ENCODE results near the gene GLIS1. TPM values are rescaled to one million over a fixed set of nuclear protein-coding genes. Genes with fewer than 3 reads are reported as not detected.

Gene GLIS1
- total RNA-seq, 1 donor from 2014 or later: not detected

DNA sequence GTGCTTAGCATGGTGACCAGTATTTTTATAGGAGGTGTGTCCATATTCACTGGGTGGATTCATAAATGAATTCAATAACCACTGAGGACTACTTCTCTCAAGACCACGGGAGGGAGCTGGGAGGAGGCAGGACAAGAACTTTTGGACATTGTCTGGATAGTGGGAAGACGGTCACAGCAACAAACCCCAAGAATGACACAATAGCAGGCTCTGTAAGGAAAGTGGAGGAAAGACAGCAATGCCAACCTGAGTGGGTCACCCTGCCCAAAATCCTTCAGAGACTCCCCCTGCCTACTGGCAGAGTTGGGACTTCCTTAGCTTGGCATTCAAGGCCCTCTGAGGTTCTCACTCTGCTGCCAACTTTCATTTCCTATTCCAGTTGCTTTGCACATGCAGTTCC, 42.0 kb downstream of the GLIS1 start:
- Mint-ChIP-seq H3K9me3 (ENCODE audit: unreplicated experiment) (no peaks in the 10 kb centered on the region), H3K36me3 (ENCODE audit: low read depth, unreplicated experiment) (no peaks in the 10 kb centered on the region), H3K4me3 (ENCODE audit: unreplicated experiment) (no peak overlapping the region), H3K4me1 (ENCODE audit: unreplicated experiment) (peaks cover 8% of the 10 kb centered on the region), H3K27me3 (ENCODE audit: unreplicated experiment) (peaks cover 7% of the 10 kb centered on the region), H3K27ac (ENCODE audit: unreplicated experiment) (peak overlapping the region; percentile 37)
- DNase-seq (ENCODE audit: low spot score): no peak
- TF ChIP-seq, protein P1, sequence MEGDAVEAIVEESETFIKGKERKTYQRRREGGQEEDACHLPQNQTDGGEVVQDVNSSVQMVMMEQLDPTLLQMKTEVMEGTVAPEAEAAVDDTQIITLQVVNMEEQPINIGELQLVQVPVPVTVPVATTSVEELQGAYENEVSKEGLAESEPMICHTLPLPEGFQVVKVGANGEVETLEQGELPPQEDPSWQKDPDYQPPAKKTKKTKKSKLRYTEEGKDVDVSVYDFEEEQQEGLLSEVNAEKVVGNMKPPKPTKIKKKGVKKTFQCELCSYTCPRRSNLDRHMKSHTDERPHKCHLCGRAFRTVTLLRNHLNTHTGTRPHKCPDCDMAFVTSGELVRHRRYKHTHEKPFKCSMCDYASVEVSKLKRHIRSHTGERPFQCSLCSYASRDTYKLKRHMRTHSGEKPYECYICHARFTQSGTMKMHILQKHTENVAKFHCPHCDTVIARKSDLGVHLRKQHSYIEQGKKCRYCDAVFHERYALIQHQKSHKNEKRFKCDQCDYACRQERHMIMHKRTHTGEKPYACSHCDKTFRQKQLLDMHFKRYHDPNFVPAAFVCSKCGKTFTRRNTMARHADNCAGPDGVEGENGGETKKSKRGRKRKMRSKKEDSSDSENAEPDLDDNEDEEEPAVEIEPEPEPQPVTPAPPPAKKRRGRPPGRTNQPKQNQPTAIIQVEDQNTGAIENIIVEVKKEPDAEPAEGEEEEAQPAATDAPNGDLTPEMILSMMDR (IDR thresholded peaks at IDR 0.05; ENCODE audit: unreplicated experiment): no peak

DNA sequence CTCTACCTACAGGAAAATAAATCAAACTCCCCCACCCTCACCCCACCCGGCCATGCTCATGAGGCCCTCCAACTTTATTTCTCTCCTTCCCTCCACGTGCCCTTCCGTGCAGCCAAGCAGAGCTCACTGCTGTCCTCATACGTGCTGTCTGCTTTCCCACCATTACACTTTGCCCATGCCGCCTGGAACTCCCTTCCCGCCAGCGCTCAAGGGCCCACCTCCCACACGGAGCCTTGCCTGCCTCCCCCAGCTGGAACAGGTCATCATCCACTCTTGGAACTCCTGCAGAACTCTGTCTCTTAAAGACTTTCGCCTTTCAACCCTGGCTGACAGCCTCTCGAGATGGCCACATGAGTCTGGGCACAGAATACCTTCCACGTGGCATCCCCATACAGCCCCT, 42.4 kb downstream of the GLIS1 start:
- TF ChIP-seq, protein P1 (IDR thresholded peaks at IDR 0.05; ENCODE audit: unreplicated experiment): no peak
- peaks cover 8% of the 10 kb centered on the region for H3K27me3 Mint-ChIP-seq (ENCODE audit: unreplicated experiment)
- H3K27ac Mint-ChIP-seq (ENCODE audit: unreplicated experiment): peak overlapping the region; percentile 37
- peaks cover 8% of the 10 kb centered on the region for H3K4me1 Mint-ChIP-seq (ENCODE audit: unreplicated experiment)
- H3K9me3 Mint-ChIP-seq (ENCODE audit: unreplicated experiment): no peaks in the 10 kb centered on the region
- no peak for DNase-seq (ENCODE audit: low spot score)
- no peaks in the 10 kb centered on the region for H3K36me3 Mint-ChIP-seq (ENCODE audit: low read depth, unreplicated experiment)
- H3K4me3 Mint-ChIP-seq (ENCODE audit: unreplicated experiment): no peak overlapping the region

DNA sequence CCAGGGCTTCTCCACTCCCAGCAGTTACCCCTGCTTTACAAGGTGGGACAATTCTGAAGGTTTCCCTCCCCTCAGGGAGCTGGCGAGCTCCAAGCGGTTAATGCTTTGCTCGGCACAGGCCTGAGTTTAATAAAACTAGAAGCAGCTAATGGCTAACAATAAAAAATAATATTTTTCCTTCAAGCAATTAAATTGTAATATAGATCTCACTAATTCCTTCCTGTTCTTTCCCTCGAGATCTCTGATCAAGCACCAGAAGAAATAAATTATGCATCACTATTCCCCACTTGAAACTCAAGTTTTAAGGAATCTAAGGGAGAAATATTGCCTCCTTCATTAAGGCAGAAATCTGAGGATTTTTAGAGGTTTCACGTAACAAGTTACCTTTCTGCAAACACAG, 42.9 kb downstream of the GLIS1 start:
- Mint-ChIP-seq H3K27me3 (ENCODE audit: unreplicated experiment) (peaks cover 8% of the 10 kb centered on the region), H3K9me3 (ENCODE audit: unreplicated experiment) (no peaks in the 10 kb centered on the region), H3K4me3 (ENCODE audit: unreplicated experiment) (no peak overlapping the region), H3K36me3 (ENCODE audit: low read depth, unreplicated experiment) (no peaks in the 10 kb centered on the region), H3K4me1 (ENCODE audit: unreplicated experiment) (peaks cover 8% of the 10 kb centered on the region), H3K27ac (ENCODE audit: unreplicated experiment) (no peak overlapping the region)
- TF ChIP-seq, protein P1 (IDR thresholded peaks at IDR 0.05; ENCODE audit: unreplicated experiment): no peak
- no peak for DNase-seq (ENCODE audit: low spot score)

DNA sequence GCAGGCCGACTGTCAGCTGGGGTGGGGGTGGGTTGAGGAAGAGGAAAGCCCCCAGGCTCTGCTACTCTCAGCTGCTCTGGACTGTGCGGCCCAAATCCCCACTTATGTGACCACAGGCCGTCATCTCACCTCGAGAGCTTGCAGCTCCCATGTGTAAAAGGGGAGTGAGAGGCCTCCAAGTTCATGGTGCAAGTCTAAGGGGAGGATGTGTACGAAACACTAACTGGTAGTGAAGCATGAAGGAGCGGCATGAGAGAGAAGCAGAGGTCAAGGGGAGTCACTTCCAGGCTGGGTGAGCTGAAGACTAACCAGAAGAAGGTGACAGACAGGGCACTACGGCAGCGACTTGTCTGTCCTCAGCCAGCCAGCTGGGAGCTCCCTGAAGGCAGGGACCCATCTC, 43.8 kb downstream of the GLIS1 start:
- Mint-ChIP-seq H3K9me3 (ENCODE audit: unreplicated experiment) (no peaks in the 10 kb centered on the region), H3K36me3 (ENCODE audit: low read depth, unreplicated experiment) (no peaks in the 10 kb centered on the region), H3K27ac (ENCODE audit: unreplicated experiment) (no peak overlapping the region), H3K4me3 (ENCODE audit: unreplicated experiment) (no peak overlapping the region), H3K27me3 (ENCODE audit: unreplicated experiment) (peaks cover 4% of the 10 kb centered on the region), H3K4me1 (ENCODE audit: unreplicated experiment) (peaks cover 8% of the 10 kb centered on the region)
- DNase-seq (ENCODE audit: low spot score): no peak
- TF ChIP-seq, protein P1 (IDR thresholded peaks at IDR 0.05; ENCODE audit: unreplicated experiment): no peak

DNA sequence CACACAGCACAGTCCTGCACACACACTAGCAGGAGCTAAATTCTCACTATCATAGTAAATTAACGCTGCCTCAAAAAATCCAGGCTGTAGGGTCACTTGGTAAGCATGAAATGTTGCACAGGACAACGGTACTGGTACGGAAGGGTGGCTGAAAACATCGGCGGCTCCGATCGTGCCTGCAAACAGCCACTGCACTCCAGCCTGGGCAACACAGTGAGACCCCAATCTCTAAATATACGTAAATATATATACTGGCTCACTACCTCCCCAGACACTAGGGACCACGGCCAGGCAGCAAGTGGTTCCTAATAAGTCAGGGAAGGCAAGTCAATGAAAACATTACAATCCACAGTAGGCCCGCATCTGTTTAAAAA, 44.3 kb downstream of the GLIS1 start:
- no peaks in the 10 kb centered on the region for H3K9me3 Mint-ChIP-seq (ENCODE audit: unreplicated experiment)
- DNase-seq (ENCODE audit: low spot score): no peak
- no peak overlapping the region for H3K27ac Mint-ChIP-seq (ENCODE audit: unreplicated experiment)
- TF ChIP-seq, protein P1 (IDR thresholded peaks at IDR 0.05; ENCODE audit: unreplicated experiment): no peak
- H3K27me3 Mint-ChIP-seq (ENCODE audit: unreplicated experiment): peaks cover 4% of the 10 kb centered on the region
- H3K4me1 Mint-ChIP-seq (ENCODE audit: unreplicated experiment): peaks cover 8% of the 10 kb centered on the region
- H3K4me3 Mint-ChIP-seq (ENCODE audit: unreplicated experiment): no peak overlapping the region
- H3K36me3 Mint-ChIP-seq (ENCODE audit: low read depth, unreplicated experiment): no peaks in the 10 kb centered on the region
